NCI-H460 (cell line): ENCODE data around the gene RRAGA. TPM values are rescaled to one million over a fixed set of nuclear protein-coding genes. Genes with fewer than 3 reads are reported as not detected.
"Not testable (repeated sequence)": the region's sequence is repeated elsewhere in the genome, so short reads cannot be mapped to it uniquely, and the experiment has no call there.

ENCODE experiments used
- DNase-seq: peaks from one replicate; pipeline ENCODE4 v3.0.0-alpha.2; 2016; ENCODE audit warnings: low read depth; ENCODE audit errors: extremely low read depth
- small RNA-seq, 2 experiments: library from RNA; depleted of rRNA; stranded (forward); fragments of <200 nt; gene quantifications; one replicate each; pipeline ENCODE3, GENCODE V24; 2014
- total RNA-seq: library from RNA; depleted of rRNA; stranded (reverse); fragments of >200 nt; shearing (Covaris generic); gene quantifications from 2 replicates; pipeline ENCODE4 v1.2.3, GENCODE V29; 2014; rRNA removed

RRAGA gene
- total RNA-seq, 1 experiment from 2014 or later, result 27.8 TPM

GRCh38 chr9:19074836-19075235 is 25.6 kb downstream of the RRAGA start:
- no peak for DNase-seq

GRCh38 chr9:19085295-19085694 is 36.1 kb downstream of the RRAGA start:
- peak; percentile 15 for DNase-seq

- no peak for DNase-seq
Observed at GRCh38 chr9:19087106-19088000, 38.1 kb downstream of the RRAGA start.

- not testable (repeated sequence) for DNase-seq
Observed at GRCh38 chr9:19097431-19097830, 48.2 kb downstream of the RRAGA start.

Small RNAs within 50 kb of the gene (small RNA-seq; reads per million reads assigned to genes)
- gene RF00019, result 0 reads per million in 2 experiments
- 0 reads per million in 2 experiments for gene RNU6-264P
- gene SCARNA8, result 2.7 to 30.3 reads per million in 2 experiments

Other genes starting within 250 kb of the RRAGA start
- gene SAXO1, start 16.2 kb upstream of the RRAGA start, total RNA-seq, result not detected in 2 replicates
- 17.0 and 19.4 TPM in 2 replicates for gene HAUS6, start 53.5 kb downstream of the RRAGA start, total RNA-seq
- 15.2 and 18.1 TPM in 2 replicates for gene PLIN2, start 78.1 kb downstream of the RRAGA start, total RNA-seq
- gene DENND4C, start 181.3 kb downstream of the RRAGA start, total RNA-seq, result 28.8 and 34.4 TPM in 2 replicates